HG03442 (cell line): ENCODE measurements around the gene SPAG6.
"Not testable (repeated sequence)": the region's sequence is repeated elsewhere in the genome, so short reads cannot be mapped to it uniquely, and the experiment has no call there.

ENCODE experiments used
- ATAC-seq: cut with Tn5 transposase; IDR thresholded peaks from one replicate; pipeline ENCODE4 v1.9.1; 2021; ENCODE audit warnings: mild to moderate bottlenecking, moderate library complexity; ENCODE audit not compliant: unreplicated experiment

The SPAG6 gene

DNA sequence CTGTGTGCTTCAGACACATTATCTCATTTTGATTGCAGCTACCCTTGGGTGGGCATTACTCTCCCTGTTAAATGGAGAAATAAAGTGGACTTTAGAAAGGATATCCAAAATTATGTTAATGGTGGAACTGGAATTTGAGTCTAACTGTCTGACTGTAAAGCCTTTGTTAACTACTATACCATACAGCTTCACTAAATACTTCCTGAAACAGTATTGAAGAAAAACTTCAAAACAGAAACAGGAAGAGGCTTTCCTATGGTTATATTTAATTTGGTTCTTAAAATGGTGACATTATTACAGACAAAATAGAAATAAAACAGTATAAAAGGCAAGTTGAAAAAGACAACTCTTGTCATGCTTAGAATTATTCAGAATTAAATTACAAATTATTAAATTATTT, 25.0 kb downstream of the SPAG6 start:
- ATAC-seq: no peak

DNA sequence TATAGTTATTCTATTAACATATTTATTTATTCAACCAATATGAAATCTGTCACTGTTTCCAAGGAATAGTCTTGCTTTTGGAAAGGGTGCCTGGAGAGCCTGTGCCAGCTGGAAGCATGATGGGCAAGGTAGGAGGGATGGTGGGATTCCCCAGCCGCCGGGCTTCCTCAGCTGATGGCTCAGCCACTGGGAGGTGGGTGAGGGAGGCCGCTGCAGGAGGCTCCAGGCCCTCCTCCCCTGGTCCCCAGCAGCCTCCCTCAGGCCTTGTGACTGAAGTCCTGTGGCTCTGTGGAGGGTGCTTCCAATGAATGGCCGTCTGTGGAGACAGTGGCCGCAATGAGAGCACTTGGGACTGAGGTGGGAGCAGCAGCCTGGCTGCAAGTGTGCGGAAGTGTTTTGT, 27.0 kb downstream of the SPAG6 start:
- no peak for ATAC-seq

DNA sequence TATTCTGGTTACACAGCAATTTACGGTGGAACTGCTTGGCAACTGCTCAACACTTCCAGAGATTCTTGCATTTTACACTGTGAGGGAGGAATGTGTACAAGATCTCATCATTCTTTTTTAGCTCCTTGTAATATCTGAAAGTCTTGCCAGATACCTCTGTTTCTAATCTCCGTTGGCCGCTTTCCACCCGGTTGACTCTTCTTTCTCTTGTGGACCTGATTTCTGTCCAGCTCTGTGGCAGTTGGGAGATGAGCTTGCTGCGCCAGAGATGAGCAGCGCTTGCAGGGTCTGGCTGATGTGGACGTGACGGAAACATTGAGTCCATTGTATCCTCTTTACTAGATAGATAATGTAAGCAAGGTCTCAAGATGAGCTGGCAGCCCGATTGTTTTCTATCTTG, 27.6 kb downstream of the SPAG6 start:
- ATAC-seq: no peak

DNA sequence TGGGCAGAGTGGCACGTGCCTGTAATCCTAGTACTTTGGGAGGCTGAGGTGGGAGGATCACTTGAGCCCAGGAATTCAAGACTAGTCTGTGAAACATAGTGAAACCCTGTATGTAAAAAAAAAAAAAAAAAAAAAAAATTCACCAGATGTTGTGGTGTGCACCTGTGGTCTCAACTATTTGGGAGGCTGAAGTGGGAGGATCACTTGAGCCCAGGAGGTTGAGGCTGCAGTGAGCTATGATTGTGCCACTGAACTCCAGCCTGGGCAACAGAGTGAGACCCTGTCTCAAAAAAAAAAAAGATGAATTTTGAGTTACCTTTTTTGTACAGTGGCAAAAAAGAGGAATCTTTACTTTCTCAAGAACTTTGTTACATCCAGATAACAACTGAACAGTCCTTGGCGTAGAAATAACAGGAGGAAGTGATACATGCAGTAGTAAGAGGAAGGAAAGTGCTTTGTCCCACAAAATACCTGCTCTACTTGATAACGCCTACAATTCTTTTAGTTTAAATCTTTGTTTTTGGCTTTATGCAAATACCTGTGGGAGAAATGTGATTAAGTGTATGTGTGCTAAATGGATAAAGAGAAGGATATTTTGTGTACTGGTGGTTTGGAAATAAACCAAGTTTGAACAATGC, 29.3 kb downstream of the SPAG6 start:
- no peak for ATAC-seq

DNA sequence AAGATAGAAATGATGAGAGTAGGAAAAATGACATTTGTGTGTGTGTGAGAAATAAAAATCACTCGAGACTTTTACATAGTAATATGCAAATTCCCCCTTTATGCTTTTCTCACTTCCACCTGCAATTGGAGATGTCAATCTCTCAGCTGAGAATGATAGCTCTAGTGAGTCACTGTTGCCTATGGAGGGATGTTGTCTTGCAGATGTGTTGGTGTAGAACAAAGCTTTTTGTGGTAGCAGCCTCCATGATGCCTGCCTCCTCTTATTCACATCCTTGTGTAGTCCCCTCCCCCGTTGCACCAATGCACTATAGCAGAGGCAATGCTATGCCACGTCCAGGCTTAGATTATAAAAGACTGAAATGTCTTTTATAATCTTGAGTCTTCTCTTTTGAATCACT, 33.8 kb downstream of the SPAG6 start:
- peak; percentile 57 for ATAC-seq

DNA sequence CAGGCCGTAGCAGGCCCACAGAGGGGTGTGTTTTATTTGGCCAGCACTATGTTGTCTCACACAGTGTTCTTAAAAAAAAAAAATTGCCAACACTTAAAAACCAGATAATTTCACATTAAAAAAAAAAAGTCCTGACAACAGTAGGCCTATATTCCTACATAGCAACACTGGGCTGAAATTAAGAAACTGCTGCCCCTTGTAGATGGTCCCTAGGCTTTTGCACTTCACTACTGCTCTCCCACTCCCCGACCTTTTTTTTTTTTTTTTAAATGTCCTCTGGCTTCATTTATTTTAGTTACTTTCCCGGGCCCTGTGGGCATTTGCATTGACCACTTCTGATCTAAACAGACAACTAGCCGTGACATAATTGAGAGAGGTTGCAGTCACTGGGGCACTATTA, 36.0 kb downstream of the SPAG6 start:
- ATAC-seq: no peak

DNA sequence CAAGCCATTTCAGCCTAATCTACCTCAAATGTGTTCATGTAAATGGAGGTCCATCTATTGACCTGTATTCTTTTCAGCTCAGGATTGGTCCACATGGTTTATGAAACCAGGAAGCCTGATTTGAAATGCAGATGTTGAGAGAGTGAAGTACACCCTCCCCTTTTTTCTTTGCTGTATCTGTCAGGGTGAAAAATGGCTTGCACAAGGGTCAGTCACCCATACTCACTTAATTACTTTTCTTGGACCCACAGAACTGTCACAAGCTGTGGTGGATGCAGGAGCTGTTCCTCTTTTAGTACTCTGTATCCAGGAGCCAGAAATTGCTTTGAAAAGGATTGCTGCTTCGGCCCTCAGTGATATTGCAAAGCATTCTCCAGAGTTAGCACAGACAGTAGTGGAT, 41.2 kb downstream of the SPAG6 start:
- ATAC-seq: no peak

DNA sequence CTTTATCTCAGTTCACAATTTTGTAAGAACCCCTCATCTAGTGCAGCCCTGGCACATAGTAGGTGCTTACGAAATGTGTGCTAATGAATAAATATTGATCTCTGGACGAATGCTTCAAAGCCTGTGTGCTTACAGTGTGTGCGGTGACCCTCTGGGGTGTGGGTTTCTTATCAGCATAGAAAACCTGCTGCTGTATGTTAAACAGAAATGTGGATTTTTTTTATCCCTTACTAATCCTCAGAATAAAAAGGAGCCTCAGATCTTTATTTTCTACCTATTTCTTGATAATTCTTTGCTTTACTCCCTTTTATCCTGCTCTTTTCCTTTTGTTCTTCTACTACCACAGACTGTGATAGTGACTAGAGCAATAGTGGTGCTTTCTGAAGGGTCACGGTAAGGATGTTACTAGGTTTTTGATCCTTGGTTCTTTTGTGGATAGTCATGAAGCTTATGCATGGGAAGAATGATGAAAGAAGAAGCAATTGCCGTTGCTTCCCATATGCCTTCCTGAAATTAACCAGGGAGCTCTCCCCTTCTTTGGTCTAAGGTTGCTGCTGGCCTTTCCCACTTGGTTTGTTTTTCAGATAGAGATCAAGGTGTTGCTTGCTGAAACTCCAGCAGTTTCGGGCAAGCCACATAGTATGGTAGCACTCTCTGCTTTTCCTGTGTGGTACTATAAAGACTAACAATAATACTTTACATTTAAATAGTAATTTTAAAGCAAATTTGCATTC, 44.7 kb downstream of the SPAG6 start:
- ATAC-seq: no peak

DNA sequence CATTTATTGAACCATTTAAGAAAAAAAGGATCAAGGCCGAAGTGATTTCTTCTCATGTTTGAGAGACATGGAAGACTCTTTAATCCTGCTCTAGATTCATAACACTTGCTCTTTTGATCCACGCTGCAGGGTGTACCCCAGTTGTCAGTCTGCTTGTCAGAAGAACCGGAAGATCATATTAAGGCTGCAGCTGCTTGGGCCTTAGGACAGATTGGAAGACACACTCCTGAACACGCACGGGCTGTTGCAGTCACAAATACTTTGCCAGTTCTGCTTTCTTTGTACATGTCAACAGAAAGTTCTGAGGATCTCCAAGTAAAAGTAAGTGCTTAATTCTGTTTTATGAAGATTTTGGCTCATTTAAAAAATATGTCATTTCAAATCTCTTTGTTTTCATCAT, 46.3 kb downstream of the SPAG6 start:
- ATAC-seq: no peak

DNA sequence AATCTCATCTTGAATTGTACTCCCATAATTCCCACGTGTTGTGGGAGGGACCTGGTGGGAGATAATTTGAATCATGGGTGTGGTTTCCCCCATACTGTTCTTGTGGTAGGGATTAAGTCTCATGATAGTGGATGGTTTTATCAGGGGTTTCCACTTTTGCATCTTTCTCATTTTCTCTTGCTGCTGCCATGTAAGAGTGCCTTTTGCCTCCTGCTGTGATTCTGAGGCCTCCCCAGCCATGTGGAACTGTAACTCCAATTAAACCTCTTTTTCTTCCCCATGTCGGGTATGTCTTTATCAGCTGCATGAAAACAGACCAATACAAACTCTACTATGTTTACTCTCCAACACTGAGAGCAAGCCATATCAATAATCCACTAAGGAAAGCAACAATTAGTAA, 50.9 kb downstream of the SPAG6 start:
- ATAC-seq: not testable (repeated sequence)

DNA sequence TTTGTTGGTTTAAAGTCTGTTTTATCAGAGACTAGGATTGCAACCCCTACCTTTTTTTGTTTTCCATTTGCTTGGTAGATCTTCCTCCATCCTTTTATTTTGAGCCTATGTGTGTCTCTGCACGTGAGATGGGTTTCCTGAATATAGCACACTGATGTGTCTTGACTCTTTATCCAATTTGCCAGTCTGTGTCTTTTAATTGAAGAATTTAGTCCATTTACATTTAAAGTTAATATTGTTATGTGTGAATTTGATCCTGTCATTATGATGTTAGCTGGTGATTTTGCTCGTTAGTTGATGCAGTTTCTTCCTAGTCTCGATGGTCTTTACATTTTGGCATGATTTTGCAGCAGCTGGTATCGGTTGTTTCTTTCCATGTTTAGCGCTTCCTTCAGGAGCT, 61.6 kb downstream of the SPAG6 start:
- not testable (repeated sequence) for ATAC-seq

DNA sequence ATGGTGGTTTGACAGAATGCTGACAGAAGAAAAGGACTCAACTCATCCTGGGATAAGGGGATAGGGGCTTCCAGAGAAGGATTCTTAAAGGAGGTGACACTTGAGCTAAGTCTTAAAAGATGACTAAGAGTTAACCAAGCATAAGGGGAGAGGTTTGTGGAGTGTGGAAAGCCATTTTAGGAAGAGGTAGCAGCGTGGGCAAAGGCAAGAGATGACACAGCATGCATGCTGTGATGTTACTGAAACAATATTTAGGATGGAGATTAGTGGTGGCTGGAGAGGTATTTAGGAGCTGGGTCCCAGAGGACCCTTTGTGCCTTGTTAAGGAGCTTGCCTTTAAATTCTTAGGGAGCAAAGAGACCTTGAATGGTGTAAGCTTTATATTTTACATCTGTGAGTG, 65.1 kb downstream of the SPAG6 start:
- ATAC-seq: no peak

DNA sequence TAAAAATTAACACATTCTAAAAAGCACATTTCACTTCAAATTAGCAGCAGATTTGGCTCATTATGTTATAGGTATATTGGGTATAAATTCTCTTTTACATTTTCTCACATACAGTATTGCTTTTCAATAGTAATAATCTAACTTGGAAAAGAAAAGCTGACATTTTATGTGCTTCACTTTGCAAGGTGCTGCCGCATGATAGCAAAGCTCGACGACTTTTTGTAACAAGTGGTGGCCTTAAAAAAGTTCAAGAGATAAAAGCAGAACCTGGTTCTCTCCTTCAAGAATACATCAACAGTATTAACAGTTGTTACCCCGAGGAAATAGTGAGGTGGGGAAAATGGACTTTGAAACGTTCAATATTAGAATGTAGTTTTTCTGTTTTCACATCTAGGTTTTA, 65.5 kb downstream of the SPAG6 start:
- ATAC-seq: no peak

DNA sequence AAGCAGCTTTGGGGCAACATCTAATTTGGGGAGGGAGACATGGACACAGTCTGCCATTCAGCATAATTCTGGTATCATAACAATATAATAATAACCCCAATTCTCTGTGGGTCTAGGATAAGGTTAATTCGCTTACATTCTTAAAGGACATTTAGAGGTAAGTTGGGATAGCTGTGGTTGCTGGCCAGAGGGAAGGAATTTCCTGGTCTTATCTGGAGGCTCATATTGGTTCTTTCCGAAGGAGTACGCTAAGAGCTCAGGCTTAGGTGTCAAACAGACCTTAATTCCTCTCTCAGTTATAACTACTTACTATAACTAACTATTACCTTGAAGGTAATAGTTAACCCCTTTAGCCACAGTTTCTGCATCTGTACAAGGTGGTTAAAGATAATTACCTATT, 68.8 kb downstream of the SPAG6 start:
- ATAC-seq: no peak

DNA sequence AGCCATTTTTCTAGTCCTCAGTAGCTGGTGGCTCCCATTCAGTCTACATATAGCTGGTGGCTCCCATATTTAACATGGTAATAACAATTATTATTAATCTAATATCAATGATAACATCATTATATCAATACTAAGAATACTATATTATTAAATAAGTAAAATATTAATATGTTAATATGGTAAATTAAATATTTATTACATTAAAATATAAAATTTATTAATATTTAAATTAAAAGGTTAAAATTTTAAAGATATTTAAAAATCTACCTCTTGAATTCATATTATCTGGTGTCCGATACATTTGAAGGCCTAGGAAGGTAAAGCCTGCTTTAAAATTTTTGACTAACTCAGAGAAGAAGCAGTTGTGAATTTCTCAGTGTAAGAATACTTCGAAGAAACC, 69.8 kb downstream of the SPAG6 start:
- no peak for ATAC-seq

DNA sequence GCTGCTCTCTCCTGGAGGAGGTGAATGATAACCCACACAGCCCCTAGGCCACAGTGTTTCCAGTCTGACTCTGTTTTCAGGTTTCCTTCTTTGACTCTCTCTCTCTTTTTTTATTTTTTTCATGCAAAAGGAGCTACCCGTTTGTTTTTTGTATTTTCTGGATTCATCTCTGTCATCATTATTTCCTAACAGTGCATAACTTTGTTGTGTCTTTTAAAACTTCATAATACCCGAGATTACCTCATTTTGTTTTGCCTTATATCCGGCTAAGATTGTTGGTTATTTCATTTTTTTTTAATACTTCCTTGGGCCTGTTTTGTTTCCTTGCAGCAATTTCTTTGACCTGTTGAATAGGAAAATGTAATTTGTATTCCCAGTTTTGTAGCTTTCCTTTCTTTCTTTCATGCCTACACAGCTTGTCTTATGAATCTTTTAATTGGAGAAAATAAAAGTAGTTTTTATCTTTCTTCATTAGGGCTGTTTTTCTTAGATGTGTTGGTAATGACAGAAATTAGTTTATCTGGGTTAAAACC, 72.5 kb downstream of the SPAG6 start:
- no peak for ATAC-seq

DNA sequence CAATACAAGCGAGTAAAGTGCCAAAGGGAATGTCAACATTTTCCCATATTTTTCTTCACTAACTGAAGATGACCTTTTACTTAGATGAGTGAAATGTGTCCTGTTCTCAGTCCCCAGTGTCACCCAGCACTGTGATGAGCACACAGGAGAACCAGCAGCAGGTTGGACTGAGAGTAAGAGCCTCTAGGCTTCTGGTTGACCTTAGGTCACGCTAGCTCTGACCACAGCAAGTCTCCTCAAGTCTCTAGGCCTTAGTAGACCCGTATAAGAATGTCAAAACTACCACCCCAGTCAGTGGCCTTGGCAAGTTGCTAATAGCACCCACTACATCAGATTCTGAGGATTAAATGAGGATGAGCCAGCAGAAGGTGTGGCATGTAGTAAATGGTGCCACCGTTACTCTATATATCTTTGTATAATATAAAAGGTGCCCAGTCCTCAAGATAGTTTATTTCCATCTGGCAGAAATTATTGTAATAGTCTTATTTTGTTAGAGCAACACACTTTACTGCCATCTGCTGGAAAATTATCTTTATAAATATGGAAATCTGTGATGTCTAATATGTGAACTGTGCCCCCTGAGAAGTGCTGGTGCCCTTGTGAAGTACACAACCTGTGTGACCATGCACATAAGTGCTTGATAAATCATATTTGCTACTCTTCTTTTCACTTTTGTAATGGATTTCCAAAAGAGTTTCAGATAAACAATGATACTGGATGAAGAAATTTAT, 75.7 kb downstream of the SPAG6 start:
- ATAC-seq: no peak

DNA sequence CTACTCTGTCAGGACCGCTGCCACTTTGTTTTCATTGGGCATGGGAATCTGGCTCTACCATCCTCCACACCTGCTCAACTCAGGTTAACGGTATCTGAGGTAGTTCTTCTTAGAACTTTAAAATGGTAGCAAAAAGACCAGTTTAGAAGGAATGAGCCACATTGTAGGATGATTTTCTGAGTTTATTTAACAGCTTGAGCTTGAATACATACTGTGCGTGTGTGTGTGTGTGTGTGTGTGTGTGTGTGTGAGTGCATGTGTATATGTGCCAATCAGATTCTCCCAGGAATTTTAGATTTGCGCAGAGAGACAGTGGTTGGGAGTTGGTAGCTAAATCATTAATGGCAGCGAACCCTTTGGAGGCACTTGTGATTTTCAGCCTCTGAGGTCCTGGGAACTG, 81.4 kb downstream of the SPAG6 start:
- no peak for ATAC-seq

DNA sequence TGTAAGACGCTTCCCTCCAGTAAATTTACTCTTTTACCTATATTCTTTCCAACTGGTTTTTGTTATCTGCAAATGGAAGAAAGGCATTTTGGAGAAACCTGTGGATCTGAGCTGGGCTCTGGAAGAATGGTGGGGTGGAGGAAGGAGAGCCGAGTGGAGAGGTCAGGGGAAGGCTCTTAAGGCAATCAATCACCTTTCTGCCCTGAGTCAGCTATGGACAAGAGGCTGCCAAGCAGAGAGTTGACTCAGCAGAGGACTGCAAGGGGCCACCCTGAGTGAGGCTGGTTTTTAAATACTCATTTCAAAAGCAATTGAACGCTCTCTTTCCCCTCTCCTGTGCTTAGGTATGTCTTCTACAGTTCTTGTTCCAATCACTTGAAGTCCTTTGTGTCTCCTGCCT, 81.8 kb downstream of the SPAG6 start:
- ATAC-seq: peak; percentile 64

DNA sequence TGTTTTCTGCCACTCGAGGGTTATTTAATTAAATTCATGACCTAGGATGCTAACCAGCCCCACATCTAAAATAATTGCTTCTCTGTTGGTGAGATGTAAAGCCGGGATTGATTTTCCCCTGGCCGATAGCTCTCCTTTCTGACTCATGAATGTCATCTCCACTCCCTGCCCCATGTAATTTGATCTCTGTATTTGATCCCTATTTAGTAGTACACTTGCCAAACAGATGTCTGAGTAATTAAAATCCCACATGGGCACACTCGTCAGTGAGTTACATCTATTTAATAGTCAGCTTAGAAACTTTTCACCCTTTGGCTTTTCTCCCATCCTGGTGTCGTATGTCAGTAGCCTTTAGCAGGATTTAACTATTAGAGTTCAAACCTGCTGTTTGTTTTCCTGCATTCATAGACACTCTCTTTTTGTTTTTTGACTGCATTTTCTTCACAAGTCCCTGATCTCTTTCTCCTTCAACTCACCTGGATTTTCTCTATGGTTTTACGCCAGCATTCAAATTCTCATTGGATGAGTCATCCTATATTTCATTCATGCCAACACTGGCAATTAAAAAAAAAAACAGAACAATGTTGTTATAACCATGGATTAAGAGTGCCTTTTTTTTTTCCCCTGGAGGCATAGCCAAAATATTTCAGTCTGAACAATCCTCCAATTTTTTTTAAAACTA, 82.7 kb downstream of the SPAG6 start:
- no peak for ATAC-seq

DNA sequence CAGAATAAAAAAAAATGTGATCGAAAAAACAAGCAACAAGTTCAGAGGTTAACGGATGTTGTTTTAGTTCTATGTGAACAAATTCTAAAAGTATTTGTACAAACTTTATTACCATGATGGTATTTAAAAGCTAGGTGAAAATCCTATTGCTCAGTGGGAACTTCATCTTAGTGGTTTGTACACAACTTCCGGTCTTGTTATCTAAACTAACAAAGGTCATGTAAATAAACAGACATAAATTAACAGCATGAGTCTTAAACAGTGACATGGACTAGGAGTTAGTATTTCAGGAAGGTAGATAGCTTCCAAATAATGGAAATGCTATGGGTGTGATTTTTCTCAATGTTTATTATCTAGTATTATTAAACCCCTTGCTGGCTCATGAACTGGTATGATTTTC, 83.8 kb downstream of the SPAG6 start:
- no peak for ATAC-seq
